GM23338 (cell line): ENCODE results near the gene SEC63. TPM values are rescaled to one million over a fixed set of nuclear protein-coding genes. Genes with fewer than 3 reads are reported as not detected.
A peak's percentile ranks its signal among the peaks of the same experiment; 100 is the strongest.

Experiments
- ATAC-seq: fragments of 200-7000 bp; cut with Tn5 transposase; 3 replicates; pipeline ENCODE4 v1.9.1; 2020
- DNase-seq: peaks from one replicate; pipeline ENCODE4 v3.0.0-alpha.2; 2015; ENCODE audit warnings: low spot score
- H2AFZ ChIP-seq: fragments of 200-600 bp; sonication (generic); 2 replicates; pipeline ENCODE4 v1.8.0; 2016; ENCODE audit warnings: antibody characterized with exemption, mild to moderate bottlenecking, moderate library complexity
- H3F3A ChIP-seq: fragments of 200-600 bp; sonication (generic); replicated peaks from 2 replicates; pipeline ENCODE4 v1.8.0; 2017; ENCODE audit warnings: antibody characterized with exemption, mixed run types, low read depth
- H3K27ac ChIP-seq: fragments of 200-600 bp; sonication (generic); 2 replicates; pipeline ENCODE4 v1.6.1; 2016; ENCODE audit warnings: low read depth
- H3K27me3 ChIP-seq: fragments of 200-600 bp; sonication (generic); 2 replicates; pipeline ENCODE4 v1.8.0; 2016; ENCODE audit warnings: mild to moderate bottlenecking, mixed run types, moderate library complexity; ENCODE audit not compliant: insufficient read depth
- H3K36me3 ChIP-seq: fragments of 200-600 bp; sonication (generic); 2 replicates; pipeline ENCODE4 v1.8.0; 2016; ENCODE audit warnings: mild to moderate bottlenecking; ENCODE audit not compliant: insufficient read depth
- H3K4me1 ChIP-seq: fragments of 200-600 bp; sonication (generic); 2 replicates; pipeline ENCODE4 v1.8.0; 2016; ENCODE audit warnings: mild to moderate bottlenecking, moderate library complexity; ENCODE audit not compliant: insufficient read depth
- H3K4me2 ChIP-seq: fragments of 200-600 bp; sonication (generic); 2 replicates; pipeline ENCODE4 v1.7.1; 2017; ENCODE audit warnings: mixed run types
- H3K4me3 ChIP-seq: fragments of 200-600 bp; sonication (generic); 2 replicates; pipeline ENCODE4 v1.6.1; 2016; ENCODE audit warnings: mixed run types
- H3K79me2 ChIP-seq: fragments of 200-600 bp; sonication (generic); replicated peaks from 2 replicates; pipeline ENCODE4 v1.8.0; 2017; ENCODE audit warnings: mild to moderate bottlenecking; ENCODE audit not compliant: insufficient read depth
- H3K9me2 ChIP-seq: fragments of 200-600 bp; sonication (generic); 2 replicates; pipeline ENCODE4 v1.8.0; 2017; ENCODE audit not compliant: insufficient read depth
- H4K20me1 ChIP-seq: fragments of 200-600 bp; sonication (generic); replicated peaks from 2 replicates; pipeline ENCODE4 v1.8.0; 2017; ENCODE audit warnings: mild to moderate bottlenecking; ENCODE audit not compliant: insufficient read depth
- H3K27ac Mint-ChIP-seq: 2 replicates; pipeline ENCODE4 v1.8.0; 2020; ENCODE audit warnings: inconsistent platforms, mild to moderate bottlenecking, moderate library complexity, mixed read lengths
- H3K27me3 Mint-ChIP-seq: 3 replicates; pipeline ENCODE4 v1.8.0; 2022; ENCODE audit warnings: low read depth, mild to moderate bottlenecking, moderate library complexity, mixed read lengths, inconsistent platforms; ENCODE audit not compliant: insufficient read depth, poor library complexity
- H3K36me3 Mint-ChIP-seq: 3 replicates; pipeline ENCODE4 v1.8.0; 2021; ENCODE audit warnings: low read depth, mild to moderate bottlenecking, inconsistent platforms, moderate library complexity, mixed read lengths
- H3K4me1 Mint-ChIP-seq: 3 replicates; pipeline ENCODE4 v1.8.0; 2020; ENCODE audit warnings: mild to moderate bottlenecking, inconsistent platforms, mixed read lengths
- H3K4me3 Mint-ChIP-seq: 3 replicates; pipeline ENCODE4 v1.8.0; 2021; ENCODE audit warnings: moderate library complexity, mild to moderate bottlenecking, inconsistent platforms, mixed read lengths
- H3K9me3 Mint-ChIP-seq: 3 replicates; pipeline ENCODE4 v1.8.0; 2020; ENCODE audit warnings: moderate library complexity, mild to moderate bottlenecking, inconsistent platforms, mixed read lengths
- EZH2 ChIP-seq: fragments of 200-600 bp; sonication (generic); IDR thresholded peaks from one replicate; pipeline ENCODE4 v1.8.0; 2017; ENCODE audit warnings: antibody characterized with exemption, mild to moderate bottlenecking, low read depth; ENCODE audit not compliant: unreplicated experiment
- EZH2phosphoT487 ChIP-seq: fragments of 200-600 bp; sonication (generic); IDR thresholded peaks from one replicate; pipeline ENCODE4 v1.8.1; 2018; ENCODE audit warnings: antibody characterized with exemption; ENCODE audit not compliant: unreplicated experiment
- JUNB ChIP-seq: IDR thresholded peaks from one replicate; pipeline ENCODE4 v1.6.1; 2016; ENCODE audit warnings: antibody characterized with exemption; ENCODE audit not compliant: unreplicated experiment
- NANOG ChIP-seq: IDR thresholded peaks from 2 replicates; pipeline ENCODE4 v1.6.1; 2016; ENCODE audit warnings: antibody characterized with exemption, borderline replicate concordance
- REST ChIP-seq: IDR thresholded peaks from one replicate; pipeline ENCODE4 v1.6.1; 2018; ENCODE audit warnings: antibody characterized with exemption; ENCODE audit not compliant: unreplicated experiment
- ZNF114 ChIP-seq: fragments of 250-450 bp; sonication (Bioruptor Pico); IDR thresholded peaks from 2 replicates; pipeline ENCODE4 v1.5.0; 2020; ENCODE audit warnings: mild to moderate bottlenecking, moderate library complexity
- ZNF462 ChIP-seq: fragments of 250-450 bp; sonication (Bioruptor Pico); IDR thresholded peaks from 2 replicates; pipeline ENCODE4 v1.5.0; 2020; ENCODE audit warnings: mild to moderate bottlenecking, moderate library complexity
- polyA plus RNA-seq: library from polyadenylated mRNA; unstranded; fragments of >200 nt; fragmentation: Nextera tagmentation; extraction: Ambion mirVana; gene quantifications from 2 replicates; pipeline ENCODE4 v1.2.1, GENCODE V29; 2016
- total RNA-seq: library from RNA; depleted of rRNA; stranded (reverse); fragments of >200 nt; shearing (Covaris generic); gene quantifications from 2 replicates; pipeline ENCODE4 v1.2.3, GENCODE V29; 2014
- TF ChIP-seq, protein P1 (sequence below): IDR thresholded peaks from 2 replicates; pipeline ENCODE4 v1.6.1; 2016; ENCODE audit warnings: antibody characterized with exemption

The SEC63 gene
- total and polyA plus RNA-seq, 2 experiments from 2014 or later = 48.2 to 124 TPM

GRCh38 chr6:107989166-107990094 is 31.4 kb upstream of the SEC63 start (continued):
- TF ChIP-seq REST = no peak

- H3K4me1 Mint-ChIP-seq = peaks cover 54% of the 10 kb centered on the region
- peak overlapping the region; percentile 88 for H3K27ac Mint-ChIP-seq
- TF ChIP-seq, protein P1, sequence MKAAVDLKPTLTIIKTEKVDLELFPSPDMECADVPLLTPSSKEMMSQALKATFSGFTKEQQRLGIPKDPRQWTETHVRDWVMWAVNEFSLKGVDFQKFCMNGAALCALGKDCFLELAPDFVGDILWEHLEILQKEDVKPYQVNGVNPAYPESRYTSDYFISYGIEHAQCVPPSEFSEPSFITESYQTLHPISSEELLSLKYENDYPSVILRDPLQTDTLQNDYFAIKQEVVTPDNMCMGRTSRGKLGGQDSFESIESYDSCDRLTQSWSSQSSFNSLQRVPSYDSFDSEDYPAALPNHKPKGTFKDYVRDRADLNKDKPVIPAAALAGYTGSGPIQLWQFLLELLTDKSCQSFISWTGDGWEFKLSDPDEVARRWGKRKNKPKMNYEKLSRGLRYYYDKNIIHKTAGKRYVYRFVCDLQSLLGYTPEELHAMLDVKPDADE = peak; percentile 60; the same call in 1 of the 2 replicates
- TF ChIP-seq JUNB (no peak), NANOG (peak; percentile 83), REST (no peak), ZNF462 (CRISPR knock-in tag) (peak; percentile 85; the same call in 1 of the 2 replicates), EZH2 (no peak), ZNF114 (CRISPR knock-in tag) (0 out of 2 replicates have a peak, but pooled peaks have one; percentile 63), EZH2phosphoT487 (no peak)
Observed at GRCh38 chr6:107988570-107988969, 30.6 kb upstream of the SEC63 start.

More at GRCh38 chr6:107988570-107988969, 30.6 kb upstream of the SEC63 start:
- H3K27me3 ChIP-seq = no peaks in the 10 kb centered on the region
- H3K79me2 ChIP-seq = no peaks in the 10 kb centered on the region
- H3K4me3 ChIP-seq = peak overlapping the region; percentile 8
- H3K4me3 Mint-ChIP-seq = peak overlapping the region; percentile 56
- no peaks in the 10 kb centered on the region; the same call in 1 of the 2 replicates for H3K9me2 ChIP-seq
- H3K36me3 ChIP-seq = no peaks in the 10 kb centered on the region
- no peaks in the 10 kb centered on the region for H4K20me1 ChIP-seq
- DNase-seq (peak; percentile 73), ATAC-seq (peak; percentile 87)
- peaks cover 4% of the 10 kb centered on the region; the same call in 1 of the 2 replicates for H3F3A ChIP-seq
- H3K27me3 Mint-ChIP-seq = peaks cover 7% of the 10 kb centered on the region
- peaks cover 58% of the 10 kb centered on the region for H3K4me1 ChIP-seq
- peaks cover 7% of the 10 kb centered on the region; the same call in 2 of the 3 replicates for H3K36me3 Mint-ChIP-seq
- H3K4me2 ChIP-seq = peak overlapping the region; percentile 44
- H2AFZ ChIP-seq = no peak overlapping the region
- H3K27ac ChIP-seq = peak overlapping the region; percentile 86
- peaks cover 10% of the 10 kb centered on the region; the same call in 2 of the 3 replicates for H3K9me3 Mint-ChIP-seq
